Lower lobe of right lung (tissue), 2 donors: ENCODE measurements around the gene TEKTIP1. TPM values are rescaled to one million over a fixed set of nuclear protein-coding genes. Genes with fewer than 3 reads are reported as not detected.

ENCODE experiments used
- ATAC-seq, 2 donors: fragments of 200-7000 bp; cut with Tn5 transposase; one replicate each; pipeline ENCODE4 v1.9.1; 2020 to 2022; ENCODE audit warnings: mild to moderate bottlenecking in 2 of 2, moderate library complexity in 2 of 2
- DNase-seq: peaks from one replicate; pipeline ENCODE4 v3.0.0-alpha.2; 2020
- H3K27ac ChIP-seq: fragments of 200-600 bp; one replicate; pipeline ENCODE4 v1.8.0; 2022
- H3K27me3 ChIP-seq: fragments of 200-600 bp; one replicate; pipeline ENCODE4 v1.8.0; 2022; ENCODE audit warnings: low read depth
- H3K36me3 ChIP-seq: fragments of 200-600 bp; one replicate; pipeline ENCODE4 v1.8.0; 2022; ENCODE audit warnings: mild to moderate bottlenecking
- H3K4me1 ChIP-seq: fragments of 200-600 bp; one replicate; pipeline ENCODE4 v1.8.0; 2022
- H3K4me3 ChIP-seq: fragments of 200-600 bp; one replicate; pipeline ENCODE4 v1.8.0; 2022; ENCODE audit warnings: mild to moderate bottlenecking
- H3K9me3 ChIP-seq: fragments of 200-600 bp; one replicate; pipeline ENCODE4 v1.8.0; 2022
- CTCF ChIP-seq: fragments of 200-600 bp; IDR thresholded peaks from one replicate; pipeline ENCODE4 v1.8.0; 2022; ENCODE audit warnings: antibody characterized with exemption, mild to moderate bottlenecking
- intact Hi-C: fragments of 100-400 bp; cut with DNase I; formaldehyde crosslinking; loops from one replicate; pipeline ENCODE4 v1.11.0; 2022
- total RNA-seq: library from RNA; stranded (reverse); fragmentation: NEBNext Ultra II Directional; extraction: Animal tissue kit (Norgen Biotek cat#: 25700); gene quantifications from one replicate; pipeline ENCODE4 v1.2.1, GENCODE V29; 2021
- donor health status: DM: no; HTN: yes; CAD: no; lungs with severe emphysema.

TEKTIP1 gene
- total RNA-seq, 1 donor from 2014 or later = 2.2 TPM

GRCh38 chr19:3546119-3546518 lies 7.1 kb downstream of the TEKTIP1 start:
- Histone ChIP-seq H3K4me3 (no peak overlapping the region), H3K27me3 (no peaks in the 10 kb centered on the region), H3K36me3 (peaks cover 51% of the 10 kb centered on the region), H3K9me3 (no peaks in the 10 kb centered on the region), H3K4me1 (no peaks in the 10 kb centered on the region), H3K27ac (no peak overlapping the region)
- TF ChIP-seq CTCF = no peak
- ATAC-seq = no peak
- intact Hi-C loops = no loop called here
- no peak for DNase-seq

- Histone ChIP-seq H3K4me1 (peaks cover 1% of the 10 kb centered on the region), H3K27me3 (no peaks in the 10 kb centered on the region), H3K9me3 (no peaks in the 10 kb centered on the region), H3K27ac (no peak overlapping the region), H3K36me3 (peaks cover 51% of the 10 kb centered on the region), H3K4me3 (no peak overlapping the region)
- intact Hi-C loops = no loop called here
- peak; percentile 55 for TF ChIP-seq CTCF
- peak; percentile 48 for DNase-seq
- ATAC-seq = no peak
These were observed 8.3 kb downstream of the TEKTIP1 start for GRCh38 chr19:3547301-3547731.

GRCh38 chr19:3547767-3548282 lies 8.9 kb downstream of the TEKTIP1 start:
- TF ChIP-seq CTCF = no peak
- ATAC-seq = no peak
- peak; percentile 50 for DNase-seq
- H3K36me3 ChIP-seq = peaks cover 51% of the 10 kb centered on the region
- H3K9me3 ChIP-seq = no peaks in the 10 kb centered on the region
- intact Hi-C loops = no loop called here
- no peak overlapping the region for H3K4me3 ChIP-seq
- no peaks in the 10 kb centered on the region for H3K27me3 ChIP-seq
- H3K4me1 ChIP-seq = peaks cover 6% of the 10 kb centered on the region
- no peak overlapping the region for H3K27ac ChIP-seq

GRCh38 chr19:3548606-3549005 lies 9.6 kb downstream of the TEKTIP1 start:
- TF ChIP-seq CTCF = no peak
- Histone ChIP-seq H3K4me1 (peaks cover 12% of the 10 kb centered on the region), H3K4me3 (no peak overlapping the region), H3K36me3 (peaks cover 45% of the 10 kb centered on the region), H3K27me3 (no peaks in the 10 kb centered on the region), H3K9me3 (no peaks in the 10 kb centered on the region), H3K27ac (no peak overlapping the region)
- peak; percentile 79 for DNase-seq
- peak in 1 of 2 donors; percentile 5 for ATAC-seq
- intact Hi-C loops = no loop called here

GRCh38 chr19:3549816-3550215 lies 10.8 kb downstream of the TEKTIP1 start:
- DNase-seq (no peak), ATAC-seq (no peak)
- Histone ChIP-seq H3K4me1 (peaks cover 24% of the 10 kb centered on the region), H3K27ac (no peak overlapping the region), H3K27me3 (no peaks in the 10 kb centered on the region), H3K4me3 (no peak overlapping the region), H3K9me3 (no peaks in the 10 kb centered on the region), H3K36me3 (peaks cover 35% of the 10 kb centered on the region)
- TF ChIP-seq CTCF = no peak
- intact Hi-C loops = no loop called here
